22Rv1 (cell line): ENCODE results near the gene GTF3C6.
"Not testable (repeated sequence)": the region's sequence is repeated elsewhere in the genome, so short reads cannot be mapped to it uniquely, and the experiment has no call there.

Source experiments
- H3K27ac ChIP-seq: fragments of 450-650 bp; 2 replicates; pipeline ENCODE4 v1.5.1; 2017
- CTCF ChIP-seq: fragments of 450-650 bp; IDR thresholded peaks from 2 replicates; pipeline ENCODE4 v1.5.1; 2017; ENCODE audit warnings: mild to moderate bottlenecking
- ZFX ChIP-seq: fragments of 450-650 bp; IDR thresholded peaks from 2 replicates; pipeline ENCODE4 v1.6.1; 2017; ENCODE audit warnings: antibody characterized with exemption, borderline replicate concordance

Gene GTF3C6

GRCh38 chr6:110953633-110954303 lies 4.7 kb upstream of the GTF3C6 start:
- TF ChIP-seq CTCF: no peak
- TF ChIP-seq ZFX: no peak
- peak overlapping the region; percentile 100 for H3K27ac ChIP-seq

- no peak for TF ChIP-seq ZFX
- no peak for TF ChIP-seq CTCF
- H3K27ac ChIP-seq: peak overlapping the region; percentile 100
Observed at GRCh38 chr6:110960014-110960390, 1.5 kb downstream of the GTF3C6 start.

- not testable (repeated sequence) for H3K27ac ChIP-seq
Observed at GRCh38 chr6:110962636-110963035, 4.1 kb downstream of the GTF3C6 start.

GRCh38 chr6:110965629-110966229 lies 7.2 kb downstream of the GTF3C6 start:
- H3K27ac ChIP-seq: no peak overlapping the region
- TF ChIP-seq ZFX (no peak), CTCF (no peak)

- H3K27ac ChIP-seq: peak overlapping the region; percentile 23; the same call in 1 of the 2 replicates
Observed at GRCh38 chr6:110968661-110969060, 10.2 kb downstream of the GTF3C6 start.

GRCh38 chr6:110971468-110971867 lies 13.0 kb downstream of the GTF3C6 start:
- no peak overlapping the region for H3K27ac ChIP-seq
- TF ChIP-seq CTCF (no peak), ZFX (no peak)

- no peak for TF ChIP-seq CTCF
- no peak for TF ChIP-seq ZFX
- no peak overlapping the region for H3K27ac ChIP-seq
Observed at GRCh38 chr6:110976575-110976974, 18.1 kb downstream of the GTF3C6 start.

GRCh38 chr6:110979565-110980101 lies 21.1 kb downstream of the GTF3C6 start:
- no peak for TF ChIP-seq ZFX
- no peak for TF ChIP-seq CTCF
- no peak overlapping the region for H3K27ac ChIP-seq
